Measurements from ENCODE around the gene APOBEC3A.

APOBEC3A gene

GRCh38 chr22:38957046-38957770 lies at the start of gene APOBEC3A:
Gene APOBEC3A, plus strand, starts transcription at chr22:38957609. Its CDS starts 83 bp downstream, at chr22:38957692.
- no peak for DNase-seq (ENCODE audit: low read depth)

GRCh38 chr22:38907767-38908166 lies 49.6 kb upstream of the APOBEC3A start:
- no peak for DNase-seq (ENCODE audit: low read depth)

- DNase-seq (ENCODE audit: low read depth) = no peak
Measured at GRCh38 chr22:38911434-38911833, 46.0 kb upstream of the APOBEC3A start.

- DNase-seq (ENCODE audit: low read depth) = no peak
Measured at GRCh38 chr22:38919631-38920190, 37.7 kb upstream of the APOBEC3A start.

GRCh38 chr22:38921120-38921519 lies 36.3 kb upstream of the APOBEC3A start:
- DNase-seq (ENCODE audit: low read depth) = no peak

GRCh38 chr22:38921806-38922205 lies 35.6 kb upstream of the APOBEC3A start:
- no peak for DNase-seq (ENCODE audit: low read depth)

- DNase-seq (ENCODE audit: low read depth) = no peak
Measured at GRCh38 chr22:38923463-38924346, 33.7 kb upstream of the APOBEC3A start.

- no peak for DNase-seq (ENCODE audit: low read depth)
Measured at GRCh38 chr22:38924347-38924952, 33.0 kb upstream of the APOBEC3A start.

GRCh38 chr22:38925571-38926041 lies 31.8 kb upstream of the APOBEC3A start:
- DNase-seq (ENCODE audit: low read depth) = no peak

GRCh38 chr22:38927033-38927781 lies 30.2 kb upstream of the APOBEC3A start:
- DNase-seq (ENCODE audit: low read depth) = peak; percentile 18

GRCh38 chr22:38930512-38930911 lies 26.9 kb upstream of the APOBEC3A start:
- DNase-seq (ENCODE audit: low read depth) = no peak

- no peak for DNase-seq (ENCODE audit: low read depth)
Measured at GRCh38 chr22:38935023-38935422, 22.4 kb upstream of the APOBEC3A start.

GRCh38 chr22:38935616-38936015 lies 21.8 kb upstream of the APOBEC3A start:
- no peak for DNase-seq (ENCODE audit: low read depth)

- no peak for DNase-seq (ENCODE audit: low read depth)
Measured at GRCh38 chr22:38936562-38936961, 20.8 kb upstream of the APOBEC3A start.

- DNase-seq (ENCODE audit: low read depth) = no peak
Measured at GRCh38 chr22:38937036-38937435, 20.4 kb upstream of the APOBEC3A start.

GRCh38 chr22:38937541-38937940 lies 19.9 kb upstream of the APOBEC3A start:
- DNase-seq (ENCODE audit: low read depth) = no peak

- no peak for DNase-seq (ENCODE audit: low read depth)
Measured at GRCh38 chr22:38938221-38938620, 19.2 kb upstream of the APOBEC3A start.

- no peak for DNase-seq (ENCODE audit: low read depth)
Measured at GRCh38 chr22:38938925-38939324, 18.5 kb upstream of the APOBEC3A start.

GRCh38 chr22:38940811-38941384 lies 16.5 kb upstream of the APOBEC3A start:
- no peak for DNase-seq (ENCODE audit: low read depth)

- DNase-seq (ENCODE audit: low read depth) = no peak
Measured at GRCh38 chr22:38941488-38941987, 15.9 kb upstream of the APOBEC3A start.

GRCh38 chr22:38942702-38943101 lies 14.7 kb upstream of the APOBEC3A start:
- no peak for DNase-seq (ENCODE audit: low read depth)
